NCI-H2107 treated with DMSO at 0.1 percent for 48 hours (cell line): ENCODE results near the gene GAS7.

Experiments used
- DNase-seq: peaks from one replicate; lab custom pipeline; 2025; ENCODE audit not compliant: unreplicated experiment; lab: John Stamatoyannopoulos, UW

GAS7 gene

GRCh38 chr17:10053782-10054540 is 144.4 kb downstream of the GAS7 start:
- no peak for DNase-seq

- no peak for DNase-seq
Observed at GRCh38 chr17:10052106-10052813, 146.1 kb downstream of the GAS7 start.

DNA sequence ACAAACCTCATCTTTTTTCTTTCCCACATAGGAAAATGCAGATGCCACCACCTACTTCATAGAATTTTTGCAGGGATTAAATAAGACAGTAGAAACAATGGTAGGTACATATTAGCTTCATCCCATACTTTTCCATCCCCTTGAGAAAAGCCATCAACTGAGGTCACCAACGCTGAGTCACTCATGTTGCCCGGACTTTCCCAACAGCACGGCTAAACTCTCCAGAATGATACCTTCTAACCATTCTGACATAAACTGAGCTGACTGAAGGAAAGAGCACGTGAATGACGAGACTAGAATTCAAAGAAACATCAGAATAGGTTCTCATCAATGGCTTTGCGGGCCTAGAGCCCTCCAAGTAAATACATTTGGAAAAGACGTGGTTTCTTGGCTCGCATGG is 147.3 kb downstream of the GAS7 start:
- DNase-seq, result no peak

DNA sequence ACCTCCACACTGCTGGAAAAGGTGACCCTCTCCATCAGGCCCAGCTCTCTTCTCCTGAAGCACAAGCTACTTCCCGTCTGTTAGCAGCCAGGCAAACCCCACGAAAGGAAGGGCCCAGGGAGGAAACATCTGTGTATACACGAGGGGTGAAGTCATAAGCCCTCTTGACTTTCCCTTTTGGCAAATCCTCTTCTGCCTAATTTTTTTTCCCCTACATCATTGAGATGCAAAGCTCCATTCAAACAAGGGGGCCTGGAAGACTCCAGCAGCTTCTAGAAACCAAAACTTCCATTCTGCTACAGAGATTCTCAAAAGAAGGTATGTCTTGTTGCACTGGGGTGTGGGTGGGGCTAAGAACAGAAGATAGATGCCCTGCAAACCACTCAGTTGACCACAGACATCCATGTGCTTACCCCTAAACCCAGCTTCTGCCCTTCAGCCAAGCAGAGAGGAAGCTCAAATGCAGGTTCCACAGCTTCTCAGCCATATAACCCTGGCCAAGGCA is 147.8 kb downstream of the GAS7 start:
- no peak for DNase-seq

- DNase-seq, result no peak
Observed at GRCh38 chr17:10048629-10049350, 149.6 kb downstream of the GAS7 start.

- DNase-seq, result no peak
Observed at GRCh38 chr17:10046786-10047785, 151.3 kb downstream of the GAS7 start.

- DNase-seq, result no peak
Observed at GRCh38 chr17:10045871-10046658, 152.3 kb downstream of the GAS7 start.

- no peak for DNase-seq
Observed at GRCh38 chr17:10042589-10043244, 155.7 kb downstream of the GAS7 start.

DNA sequence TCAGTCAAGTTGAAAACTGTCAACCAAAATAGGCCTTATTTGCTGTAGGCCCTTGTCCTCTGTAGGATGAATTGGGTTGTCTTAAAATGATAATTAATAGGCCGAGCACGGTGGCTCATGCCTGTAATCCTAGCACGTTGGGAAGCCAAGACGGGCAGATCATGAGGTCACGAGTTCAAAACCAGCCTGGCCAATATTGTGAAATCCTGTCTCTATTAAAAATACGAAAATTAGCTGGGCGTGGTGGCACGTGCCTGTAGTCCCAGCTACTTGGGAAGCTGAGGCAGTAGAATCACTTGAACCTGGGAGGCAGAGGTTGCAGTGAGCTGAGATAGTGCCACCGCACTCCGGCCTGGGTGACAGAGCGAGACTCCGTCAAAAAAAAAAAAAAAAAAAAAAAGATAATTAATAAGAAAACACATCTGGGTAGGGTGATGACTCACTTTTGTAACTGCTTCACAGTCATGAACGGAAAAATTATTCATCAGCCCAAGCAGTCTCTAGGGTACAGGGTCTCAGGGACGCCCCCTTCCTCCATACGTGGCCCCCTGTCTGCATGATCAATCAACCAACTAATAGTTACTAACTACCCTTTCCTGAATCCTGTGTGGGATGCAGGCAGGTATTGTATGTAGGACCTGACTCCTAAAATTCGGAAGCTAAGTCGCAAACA is 156.4 kb downstream of the GAS7 start:
- no peak for DNase-seq

DNA sequence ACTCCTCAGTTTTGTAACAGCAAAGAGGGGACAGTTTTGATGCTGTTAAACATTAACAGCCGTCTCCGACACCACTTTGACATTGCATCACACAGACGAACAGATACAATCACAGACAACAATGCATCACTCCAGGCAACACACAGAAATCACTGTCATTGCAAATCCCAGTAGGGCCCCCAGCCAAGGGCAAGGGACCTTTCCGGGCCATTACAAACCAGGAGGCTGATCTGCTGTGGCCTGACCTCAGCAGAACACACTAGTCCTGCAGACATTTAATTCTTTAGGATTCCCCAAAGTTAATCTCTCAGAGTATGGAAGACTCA is 157.2 kb downstream of the GAS7 start:
- DNase-seq, result no peak

DNA sequence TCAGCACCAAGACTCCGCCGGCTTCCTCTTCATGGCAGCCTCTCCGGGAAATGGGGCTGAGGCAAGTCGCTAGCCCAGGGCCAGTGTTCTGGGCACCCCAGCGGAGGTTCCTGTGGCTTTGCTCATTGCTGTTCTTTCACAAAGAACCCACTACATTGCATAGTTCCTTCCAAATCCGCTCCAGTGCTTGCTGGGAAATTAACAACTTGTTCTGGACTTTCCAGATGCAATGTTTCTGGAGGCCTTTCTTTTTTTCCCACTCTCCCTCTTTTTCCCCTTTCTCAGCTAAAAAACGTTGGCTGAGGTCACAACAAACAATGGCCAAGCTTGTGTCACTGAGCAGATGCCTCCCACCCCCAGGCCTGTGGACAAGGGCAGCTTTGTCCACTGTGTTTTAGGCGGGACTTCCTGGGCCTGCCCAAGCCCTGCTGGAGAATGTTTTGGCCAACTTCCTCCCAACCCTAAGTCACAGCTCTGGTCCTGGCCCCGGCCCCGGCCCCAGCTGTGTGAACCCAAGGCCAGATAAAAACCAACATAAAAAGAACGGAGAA is 161.8 kb downstream of the GAS7 start:
- no peak for DNase-seq

DNA sequence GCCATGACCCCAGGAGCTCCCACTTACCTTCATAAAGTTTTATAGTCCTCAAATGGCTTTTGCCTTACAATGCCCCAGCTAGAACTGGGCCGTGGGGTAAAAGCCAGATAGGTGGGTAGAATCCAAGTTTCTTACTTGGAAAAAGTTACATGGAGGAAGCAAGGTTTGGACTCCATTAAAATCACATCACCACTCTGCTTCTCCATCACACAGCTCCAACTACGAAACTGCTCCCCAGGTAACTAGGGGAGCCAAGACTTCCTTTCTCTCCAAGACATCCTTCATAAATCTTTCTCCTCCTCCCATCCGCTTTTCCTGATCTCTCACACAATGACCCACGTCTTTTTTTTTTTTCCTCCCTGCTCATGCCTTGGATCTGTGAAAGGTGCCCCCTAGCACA is 162.5 kb downstream of the GAS7 start:
- no peak for DNase-seq

- no peak for DNase-seq
Observed at GRCh38 chr17:10034719-10035475, 163.5 kb downstream of the GAS7 start.

DNA sequence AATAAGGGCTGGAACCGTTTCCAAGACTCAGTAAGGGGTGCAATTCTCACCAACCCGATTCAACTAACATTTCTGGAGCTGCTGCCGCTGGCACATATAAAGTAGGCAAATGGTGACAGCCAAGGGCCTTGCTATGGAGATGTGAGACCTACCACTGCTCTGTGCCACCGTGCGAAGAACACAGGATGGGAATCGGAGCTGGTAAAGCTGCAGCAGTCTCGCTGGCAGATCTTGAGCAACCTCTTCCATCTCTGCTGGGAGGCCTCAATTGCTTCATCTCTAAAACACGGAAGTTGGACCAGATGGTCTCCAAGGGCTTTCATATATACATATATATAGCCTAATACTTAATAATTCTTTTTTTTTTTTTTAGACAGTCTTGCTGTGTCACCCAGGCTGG is 164.4 kb downstream of the GAS7 start:
- DNase-seq, result no peak

DNA sequence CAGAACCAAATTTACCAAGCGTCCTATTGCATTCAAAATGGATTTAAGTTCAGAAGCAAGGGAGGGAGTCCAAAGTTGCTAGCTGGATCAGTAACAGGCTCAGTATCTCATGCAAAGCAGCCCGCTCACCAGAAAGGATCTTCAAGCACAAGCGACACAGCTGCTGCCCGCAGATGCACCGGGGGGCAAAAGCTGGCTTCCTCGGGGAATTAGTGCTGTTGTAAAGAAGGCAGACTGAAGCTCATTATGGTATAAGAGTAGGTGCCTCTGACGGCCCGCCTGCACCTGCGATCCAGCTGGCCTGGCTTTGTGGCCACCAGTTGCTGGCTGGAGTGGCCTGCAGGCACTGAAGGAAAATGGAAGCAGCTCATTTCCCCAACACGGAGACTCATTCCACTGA is 165.0 kb downstream of the GAS7 start:
- no peak for DNase-seq

GRCh38 chr17:10032118-10032852 is 166.1 kb downstream of the GAS7 start:
- DNase-seq, result no peak

GRCh38 chr17:10031606-10032005 is 166.8 kb downstream of the GAS7 start:
- DNase-seq, result no peak
